Muscle layer of duodenum (tissue), 2 donors: ENCODE measurements around the gene SMIM24.

Experiments
- H3K27ac ChIP-seq: one replicate; pipeline ENCODE4 v1.7.0; 2013; ENCODE audit warnings: mild to moderate bottlenecking, low read length
- H3K27me3 ChIP-seq: one replicate; pipeline ENCODE4 v1.7.0; 2013; ENCODE audit warnings: low read depth, mild to moderate bottlenecking, control low read depth, low read length
- H3K36me3 ChIP-seq, 2 donors: one replicate each; pipeline ENCODE4 v1.7.0; 2013; ENCODE audit warnings: low read length in 2 of 2, control low read depth in 1 of 2, mild to moderate bottlenecking in 1 of 2; ENCODE audit not compliant: insufficient read depth in 2 of 2, control insufficient read depth in 1 of 2
- H3K4me1 ChIP-seq, 2 donors: one replicate each; pipeline ENCODE4 v1.7.0; 2013; ENCODE audit warnings: low read length in 2 of 2, mild to moderate bottlenecking in 2 of 2, control low read depth in 1 of 2, moderate library complexity in 1 of 2; ENCODE audit not compliant: insufficient read depth in 2 of 2, control insufficient read depth in 1 of 2
- H3K4me3 ChIP-seq, 2 donors: one replicate each; pipeline ENCODE4 v1.7.0; 2013; ENCODE audit warnings: low read length in 2 of 2, low read depth in 1 of 2, mild to moderate bottlenecking in 1 of 2
- H3K9me3 ChIP-seq, 2 donors: one replicate each; pipeline ENCODE4 v1.7.0; 2013; ENCODE audit warnings: low read length in 2 of 2, control low read depth in 1 of 2, mild to moderate bottlenecking in 1 of 2; ENCODE audit not compliant: control insufficient read depth in 1 of 2
- donor health status: healthy.

Gene SMIM24

GRCh38 chr19:3522421-3523360, 42.4 kb upstream of the SMIM24 start:
- no peak overlapping the region for H3K4me3 ChIP-seq
- no peak overlapping the region for H3K27ac ChIP-seq
- no peaks in the 10 kb centered on the region for H3K27me3 ChIP-seq
- peaks cover 18 to 60% of the 10 kb centered on the region in 2 donors for H3K36me3 ChIP-seq
- no peaks in the 10 kb centered on the region for H3K4me1 ChIP-seq
- H3K9me3 ChIP-seq, result no peaks in the 10 kb centered on the region

- Histone ChIP-seq H3K4me3 (no peak overlapping the region), H3K4me1 (peaks cover 0 to 9% of the 10 kb centered on the region in 2 donors), H3K27me3 (no peaks in the 10 kb centered on the region), H3K27ac (no peak overlapping the region), H3K36me3 (peaks cover 15 to 46% of the 10 kb centered on the region in 2 donors), H3K9me3 (no peaks in the 10 kb centered on the region)
Observed at GRCh38 chr19:3521104-3521445, 40.8 kb upstream of the SMIM24 start.

- Histone ChIP-seq H3K27me3 (no peaks in the 10 kb centered on the region), H3K27ac (no peak overlapping the region), H3K36me3 (peaks cover 15 to 40% of the 10 kb centered on the region in 2 donors), H3K4me1 (peaks cover 0 to 14% of the 10 kb centered on the region in 2 donors), H3K4me3 (no peak overlapping the region), H3K9me3 (no peaks in the 10 kb centered on the region)
Observed at GRCh38 chr19:3520166-3521103, 40.1 kb upstream of the SMIM24 start.

GRCh38 chr19:3519126-3519525, 38.8 kb upstream of the SMIM24 start:
- H3K27me3 ChIP-seq, result no peaks in the 10 kb centered on the region
- H3K27ac ChIP-seq, result no peak overlapping the region
- H3K4me3 ChIP-seq, result no peak overlapping the region
- H3K36me3 ChIP-seq, result peaks cover 8 to 31% of the 10 kb centered on the region in 2 donors
- H3K4me1 ChIP-seq, result peaks cover 0 to 14% of the 10 kb centered on the region in 2 donors
- H3K9me3 ChIP-seq, result no peaks in the 10 kb centered on the region

- H3K4me1 ChIP-seq, result peaks cover 0 to 14% of the 10 kb centered on the region in 2 donors
- no peaks in the 10 kb centered on the region for H3K27me3 ChIP-seq
- no peaks in the 10 kb centered on the region for H3K9me3 ChIP-seq
- H3K4me3 ChIP-seq, result no peak overlapping the region
- H3K27ac ChIP-seq, result no peak overlapping the region
- peaks cover 7 to 27% of the 10 kb centered on the region in 2 donors for H3K36me3 ChIP-seq
Observed at GRCh38 chr19:3518659-3519058, 38.3 kb upstream of the SMIM24 start.

- peaks cover 0 to 14% of the 10 kb centered on the region in 2 donors for H3K4me1 ChIP-seq
- H3K36me3 ChIP-seq, result peaks cover 5 to 23% of the 10 kb centered on the region in 2 donors
- no peak overlapping the region for H3K27ac ChIP-seq
- H3K4me3 ChIP-seq, result no peak overlapping the region
- H3K9me3 ChIP-seq, result no peaks in the 10 kb centered on the region
- H3K27me3 ChIP-seq, result no peaks in the 10 kb centered on the region
Observed at GRCh38 chr19:3518255-3518654, 37.9 kb upstream of the SMIM24 start.

GRCh38 chr19:3517638-3518037, 37.3 kb upstream of the SMIM24 start:
- no peaks in the 10 kb centered on the region for H3K27me3 ChIP-seq
- H3K9me3 ChIP-seq, result no peaks in the 10 kb centered on the region
- peaks cover 0 to 14% of the 10 kb centered on the region in 2 donors for H3K4me1 ChIP-seq
- no peak overlapping the region for H3K4me3 ChIP-seq
- no peak overlapping the region for H3K27ac ChIP-seq
- H3K36me3 ChIP-seq, result peaks cover 5 to 17% of the 10 kb centered on the region in 2 donors

- Histone ChIP-seq H3K36me3 (peaks cover 5 to 12% of the 10 kb centered on the region in 2 donors), H3K9me3 (no peaks in the 10 kb centered on the region), H3K4me1 (peaks cover 0 to 14% of the 10 kb centered on the region in 2 donors), H3K27me3 (no peaks in the 10 kb centered on the region), H3K4me3 (no peak overlapping the region), H3K27ac (no peak overlapping the region)
Observed at GRCh38 chr19:3516675-3517207, 36.4 kb upstream of the SMIM24 start.

GRCh38 chr19:3515891-3516422, 35.6 kb upstream of the SMIM24 start:
- Histone ChIP-seq H3K27ac (no peak overlapping the region), H3K4me1 (peaks cover 0 to 17% of the 10 kb centered on the region in 2 donors), H3K27me3 (no peaks in the 10 kb centered on the region), H3K4me3 (no peak overlapping the region), H3K9me3 (no peaks in the 10 kb centered on the region), H3K36me3 (peaks cover 5 to 18% of the 10 kb centered on the region in 2 donors)

- H3K9me3 ChIP-seq, result no peaks in the 10 kb centered on the region
- H3K36me3 ChIP-seq, result peaks cover 5 to 24% of the 10 kb centered on the region in 2 donors
- H3K27ac ChIP-seq, result no peak overlapping the region
- no peak overlapping the region for H3K4me3 ChIP-seq
- H3K27me3 ChIP-seq, result no peaks in the 10 kb centered on the region
- peaks cover 0 to 26% of the 10 kb centered on the region in 2 donors for H3K4me1 ChIP-seq
Observed at GRCh38 chr19:3514930-3515329, 34.6 kb upstream of the SMIM24 start.
